GM18868 (cell line): ENCODE results near the gene IAH1.

ENCODE experiments used
- ATAC-seq: cut with Tn5 transposase; IDR thresholded peaks from one replicate; pipeline ENCODE4 v1.9.1; 2021; ENCODE audit warnings: mild to moderate bottlenecking, moderate library complexity; ENCODE audit not compliant: unreplicated experiment

Gene IAH1

GRCh38 chr2:9525266-9525665 is 50.9 kb downstream of the IAH1 start:
- no peak for ATAC-seq

- no peak for ATAC-seq
Measured at GRCh38 chr2:9527995-9528787, 53.8 kb downstream of the IAH1 start.

- ATAC-seq, result no peak
Measured at GRCh38 chr2:9532421-9532820, 58.1 kb downstream of the IAH1 start.

- no peak for ATAC-seq
Measured at GRCh38 chr2:9533663-9534062, 59.3 kb downstream of the IAH1 start.

GRCh38 chr2:9535177-9535576 is 60.8 kb downstream of the IAH1 start:
- ATAC-seq, result peak; percentile 57

- no peak for ATAC-seq
Measured at GRCh38 chr2:9536504-9536903, 62.2 kb downstream of the IAH1 start.

GRCh38 chr2:9538000-9538507 is 63.7 kb downstream of the IAH1 start:
- ATAC-seq, result no peak
